Amniotic epithelial cell (primary cell): ENCODE data around the gene IPCEF1.
"Not testable (repeated sequence)": the region's sequence is repeated elsewhere in the genome, so short reads cannot be mapped to it uniquely, and the experiment has no call there.

Experiments
- DNase-seq: peaks from one replicate; pipeline ENCODE4 v3.0.0-alpha.2; 2010; ENCODE audit warnings: low read depth

The IPCEF1 gene

GRCh38 chr6:154219250-154219649 is 137.4 kb downstream of the IPCEF1 start:
- no peak for DNase-seq

- DNase-seq, result no peak
Observed at GRCh38 chr6:154218787-154219186, 137.8 kb downstream of the IPCEF1 start.

DNA sequence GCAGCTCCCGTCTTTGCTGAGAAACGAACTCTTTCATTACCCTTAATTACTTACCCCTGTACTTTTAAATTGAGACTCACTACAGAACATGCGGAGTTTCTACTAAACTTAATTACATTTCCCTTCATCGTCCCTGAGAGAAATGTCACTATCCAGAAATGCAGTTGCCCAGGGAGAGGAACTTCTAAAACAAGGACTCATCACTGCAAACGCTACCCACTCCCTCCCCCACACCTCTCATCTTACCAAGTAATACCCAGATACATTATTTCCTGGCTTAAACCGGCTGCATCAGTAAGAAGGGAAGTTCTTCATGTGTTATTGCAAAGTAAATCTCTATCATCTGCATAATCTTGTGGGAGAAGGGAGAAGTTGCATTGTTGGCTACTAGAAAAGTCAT is 138.3 kb downstream of the IPCEF1 start:
- DNase-seq, result no peak

DNA sequence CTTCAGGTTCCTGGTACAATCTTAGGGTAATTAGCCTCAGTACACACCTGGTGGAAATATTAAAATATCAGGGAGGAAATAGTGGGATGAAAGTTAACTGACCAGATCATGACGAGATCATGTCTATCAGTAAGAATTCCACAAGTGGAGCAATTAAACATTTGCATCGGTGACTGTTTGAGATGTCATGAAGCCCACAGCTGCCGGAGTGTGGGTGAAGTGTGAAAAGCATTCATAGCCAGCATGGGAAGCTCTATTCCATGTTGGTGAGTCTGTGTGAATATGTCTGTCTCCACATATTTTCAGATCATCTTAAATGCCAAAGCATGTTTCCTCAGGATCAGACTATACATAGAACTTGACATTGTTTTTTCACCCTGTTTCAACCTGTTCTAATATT is 142.8 kb downstream of the IPCEF1 start:
- no peak for DNase-seq

DNA sequence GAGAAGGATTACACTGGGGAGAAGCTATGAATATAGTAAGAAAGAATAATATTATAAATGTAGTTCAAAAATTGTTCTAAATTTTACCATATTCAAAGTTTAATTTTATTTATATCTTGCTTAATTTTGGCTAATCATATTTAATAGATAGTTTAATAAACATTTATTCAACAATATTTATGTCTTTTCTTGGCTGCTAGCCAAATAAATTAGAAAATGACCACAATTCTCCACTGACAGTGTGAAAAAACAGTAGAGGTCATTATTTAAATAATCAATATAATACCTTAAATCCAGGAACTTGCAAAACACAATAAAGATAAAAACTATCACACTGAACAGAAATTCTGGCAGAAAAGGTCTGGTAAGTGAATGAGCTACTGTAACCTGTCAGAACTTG is 145.9 kb downstream of the IPCEF1 start:
- DNase-seq, result no peak

GRCh38 chr6:154209555-154209954 is 147.0 kb downstream of the IPCEF1 start:
- no peak for DNase-seq

- DNase-seq, result no peak
Observed at GRCh38 chr6:154206996-154207395, 149.6 kb downstream of the IPCEF1 start.

GRCh38 chr6:154206141-154206540 is 150.5 kb downstream of the IPCEF1 start:
- DNase-seq, result no peak

DNA sequence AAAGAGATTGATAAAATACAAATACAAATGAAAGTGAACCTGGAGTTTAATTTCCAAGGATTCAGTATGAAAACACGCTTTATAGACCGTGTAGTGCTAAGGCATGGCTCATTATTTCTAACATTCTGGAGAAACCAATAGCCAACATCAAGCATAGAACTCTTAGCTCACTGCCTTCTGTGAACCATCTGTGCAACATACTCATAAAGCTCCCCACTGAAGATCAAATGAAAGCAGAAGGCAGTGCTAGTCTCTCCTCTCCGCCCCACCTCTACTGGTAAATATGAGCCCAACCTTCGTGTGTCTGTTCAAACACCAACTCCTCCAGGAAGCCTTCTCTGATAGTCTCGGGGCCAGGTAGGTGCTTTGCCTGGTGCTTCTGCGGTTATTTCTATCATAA is 153.6 kb downstream of the IPCEF1 start:
- no peak for DNase-seq

GRCh38 chr6:154202339-154202738 is 154.3 kb downstream of the IPCEF1 start:
- no peak for DNase-seq

- not testable (repeated sequence) for DNase-seq
Observed at GRCh38 chr6:154201688-154202087, 154.9 kb downstream of the IPCEF1 start.

- peak; percentile 6 for DNase-seq
Observed at GRCh38 chr6:154197196-154197860, 159.3 kb downstream of the IPCEF1 start.

- no peak for DNase-seq
Observed at GRCh38 chr6:154196333-154196885, 160.2 kb downstream of the IPCEF1 start.

GRCh38 chr6:154187714-154188113 is 168.9 kb downstream of the IPCEF1 start:
- no peak for DNase-seq

DNA sequence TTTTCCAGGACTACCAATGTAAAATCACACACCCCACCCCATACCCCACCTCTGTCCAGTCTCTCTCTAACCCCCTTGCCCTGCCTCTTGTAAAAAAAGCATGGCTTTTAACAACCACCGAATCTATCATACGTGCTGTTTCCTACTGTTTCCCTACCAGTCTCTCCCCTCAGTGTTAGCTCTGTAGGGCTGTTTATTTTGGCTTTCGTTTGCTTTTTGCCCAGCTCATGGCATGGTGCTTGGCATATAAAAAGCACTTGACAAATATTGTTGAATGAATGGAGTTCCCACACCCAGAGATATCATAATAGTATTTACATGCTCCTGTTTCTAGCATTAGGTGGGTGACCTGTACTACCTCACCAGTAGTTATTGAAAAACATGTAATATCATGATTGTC is 169.4 kb downstream of the IPCEF1 start:
- no peak for DNase-seq

DNA sequence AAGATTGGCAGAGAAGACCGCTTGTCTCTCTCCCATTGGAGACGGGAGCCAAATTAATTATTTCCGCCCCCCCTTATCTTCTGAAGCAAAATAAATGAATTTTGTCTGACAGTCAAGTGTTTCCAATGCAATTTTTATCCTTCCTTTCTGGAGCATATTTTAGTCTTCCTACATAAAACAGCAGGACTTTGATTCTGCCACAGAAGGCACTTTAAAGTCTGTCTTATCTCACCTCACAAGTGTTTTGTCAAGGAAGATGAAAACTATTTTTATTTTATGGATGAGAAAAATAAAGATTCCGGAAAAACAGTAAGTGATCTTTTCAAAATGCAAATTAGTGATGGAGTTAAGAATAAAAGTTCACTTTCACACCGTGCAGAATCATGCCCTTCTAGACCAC is 177.2 kb downstream of the IPCEF1 start:
- no peak for DNase-seq

DNA sequence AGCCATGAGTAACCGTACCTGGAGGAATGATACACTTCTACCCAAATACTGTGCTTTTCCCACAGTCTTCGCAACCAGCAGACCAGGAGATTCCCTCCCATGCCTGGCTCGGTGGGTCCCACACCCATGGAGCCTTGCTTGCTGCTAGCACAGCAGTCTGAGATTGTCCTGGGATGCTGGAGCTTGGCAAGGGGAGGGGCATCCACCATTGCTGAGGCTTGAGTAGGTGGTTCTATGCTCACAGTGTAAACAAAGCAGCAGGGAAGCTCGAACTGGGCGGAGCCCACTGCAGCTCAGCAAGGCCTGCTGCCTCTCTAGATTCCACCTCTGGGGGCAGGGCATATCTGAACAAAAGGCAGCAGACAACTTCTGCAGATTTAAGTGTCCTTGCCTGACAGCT is 184.2 kb downstream of the IPCEF1 start:
- DNase-seq, result not testable (repeated sequence)

- DNase-seq, result no peak
Observed at GRCh38 chr6:154170106-154170505, 186.5 kb downstream of the IPCEF1 start.

- peak; percentile 76 for DNase-seq
Observed at GRCh38 chr6:154169193-154169847, 187.3 kb downstream of the IPCEF1 start.

- no peak for DNase-seq
Observed at GRCh38 chr6:154167126-154167525, 189.5 kb downstream of the IPCEF1 start.

DNA sequence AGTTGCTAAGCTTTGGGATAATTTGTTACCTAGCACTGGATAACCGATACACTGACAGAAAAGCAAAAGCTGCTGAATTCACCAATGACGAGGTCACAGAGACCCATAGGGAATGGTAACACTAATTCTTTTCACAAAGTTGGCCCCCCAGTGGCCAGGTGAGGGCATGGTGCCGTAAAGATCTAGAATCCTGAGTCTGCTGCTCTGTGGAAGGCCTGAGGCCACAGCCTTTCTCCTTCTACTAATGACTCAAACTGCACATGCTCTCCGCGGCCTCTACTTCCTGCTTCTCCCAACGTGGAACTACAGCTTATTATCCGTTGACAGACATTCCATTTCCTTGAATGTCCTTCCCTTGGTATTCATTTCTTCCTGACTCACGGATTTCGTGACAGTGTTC is 190.5 kb downstream of the IPCEF1 start:
- no peak for DNase-seq

DNA sequence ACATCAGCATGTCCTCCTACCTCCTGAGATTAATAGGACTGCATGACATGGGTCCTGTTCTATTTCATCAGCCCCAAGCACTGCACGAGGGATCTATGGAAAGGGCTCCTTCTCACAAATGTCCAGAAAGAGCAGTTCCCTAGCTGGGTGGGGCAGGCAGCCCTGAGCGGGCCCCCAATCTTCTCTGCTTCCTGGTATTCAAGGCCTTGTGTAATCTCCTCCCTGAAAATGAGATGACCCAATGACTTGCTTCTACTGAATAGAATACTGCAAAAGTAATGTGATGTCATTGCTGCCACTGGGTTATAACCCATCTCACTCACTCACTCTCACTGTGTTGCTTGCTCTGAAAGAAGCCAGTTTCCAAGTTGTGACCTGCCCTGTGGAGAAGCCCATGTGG is 191.1 kb downstream of the IPCEF1 start:
- peak; percentile 14 for DNase-seq

GRCh38 chr6:154164397-154164796 is 192.2 kb downstream of the IPCEF1 start:
- peak; percentile 86 for DNase-seq

DNA sequence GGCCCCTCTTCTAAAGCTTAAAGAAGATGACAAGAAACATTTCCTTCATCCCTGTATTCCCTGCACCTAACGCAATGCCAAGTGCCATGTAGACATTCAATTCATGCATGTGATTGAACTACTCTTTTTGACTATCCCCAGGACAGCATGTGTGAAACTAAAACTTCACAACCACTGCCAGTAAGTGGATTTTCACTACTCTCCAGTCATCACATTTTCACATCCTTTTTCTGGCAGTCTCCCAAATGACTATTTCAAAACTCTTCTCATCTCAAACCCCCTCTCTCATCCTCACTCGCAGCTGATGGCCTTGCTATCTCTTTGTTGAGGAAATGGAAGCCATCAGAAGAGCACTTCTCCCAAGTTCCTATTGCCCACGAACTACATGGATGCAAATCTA is 194.9 kb downstream of the IPCEF1 start:
- DNase-seq, result peak; percentile 7
